Measurements from ENCODE around the gene KCNN3. TPM values are rescaled to one million over a fixed set of nuclear protein-coding genes. Genes with fewer than 3 reads are reported as not detected.

The KCNN3 gene
- under 0.01 and 0.11 TPM in 2 replicates for total RNA-seq

DNA sequence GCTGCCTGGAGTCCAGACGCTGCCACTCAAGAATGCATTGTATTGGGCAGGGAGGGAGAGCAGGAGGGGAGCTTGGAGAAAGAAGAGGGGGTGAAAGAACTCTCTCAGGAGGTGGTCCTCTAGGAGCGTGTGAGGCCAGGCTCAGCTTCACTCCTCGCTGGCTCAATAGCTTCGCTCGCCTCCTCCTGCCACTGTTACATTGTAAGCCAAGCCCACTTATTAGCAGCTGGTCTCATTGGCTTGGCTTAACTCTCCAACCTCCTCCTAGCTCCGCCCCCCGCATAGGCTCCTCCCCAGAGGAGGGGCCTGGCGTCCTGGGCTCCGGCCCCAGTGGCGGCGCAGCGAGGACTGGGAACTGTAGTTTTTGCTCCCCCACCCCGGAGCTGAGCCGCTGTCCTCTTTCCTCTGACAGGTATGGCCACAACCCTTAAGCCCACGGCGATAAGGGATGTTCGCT is at the start of gene KCNN3:
Gene KCNN3, minus strand, starts transcription at position 167 of the 457 bp plus-strand sequence. CDS start 317 bp downstream, outside the sequence.

Other genes starting within 250 kb of the KCNN3 start
- gene PMVK, start 66.4 kb upstream of the KCNN3 start, total RNA-seq: 8.4 and 9.5 TPM in 2 replicates
- 35.8 and 36.8 TPM in 2 replicates for gene PBXIP1, start 85.8 kb upstream of the KCNN3 start, total RNA-seq
- 11.6 and 13.8 TPM in 2 replicates for gene PYGO2, start 91.5 kb upstream of the KCNN3 start, total RNA-seq
- 211 and 219 TPM in 2 replicates for gene SHC1, start 100.5 kb upstream of the KCNN3 start, total RNA-seq
- 31.5 and 40.9 TPM in 2 replicates for gene CKS1B, start 104.4 kb upstream of the KCNN3 start, total RNA-seq
- gene FLAD1, start 113.1 kb upstream of the KCNN3 start, total RNA-seq: 13.1 and 13.6 TPM in 2 replicates
- not detected in 2 replicates for gene LENEP, start 123.3 kb upstream of the KCNN3 start, total RNA-seq
- gene ZBTB7B, start 132.5 kb upstream of the KCNN3 start, total RNA-seq: 14.4 and 20.6 TPM in 2 replicates
- gene DCST2, start 163.5 kb upstream of the KCNN3 start, total RNA-seq: 0.11 TPM in 1 of 2 replicates, not detected in the other
- not detected in 2 replicates for gene DCST1, start 163.5 kb upstream of the KCNN3 start, total RNA-seq
- 82.4 and 87.7 TPM in 2 replicates for gene ADAM15, start 181.0 kb upstream of the KCNN3 start, total RNA-seq
- gene EFNA4, start 193.5 kb upstream of the KCNN3 start, total RNA-seq: 3.0 and 3.7 TPM in 2 replicates
- 0.65 and 1.6 TPM in 2 replicates for gene EFNA3, start 208.6 kb upstream of the KCNN3 start, total RNA-seq